CMK (cell line): ENCODE measurements around the gene MPRIP.
"Not testable (repeated sequence)": the region's sequence is repeated elsewhere in the genome, so short reads cannot be mapped to it uniquely, and the experiment has no call there.

ENCODE experiments used
- DNase-seq: peaks from one replicate; pipeline ENCODE4 v3.0.0-alpha.2; 2010; ENCODE audit warnings: low read depth

MPRIP gene

GRCh38 chr17:17011043-17011907 lies 31.0 kb upstream of the MPRIP start:
- DNase-seq = not testable (repeated sequence)

GRCh38 chr17:17013828-17014747 lies 28.2 kb upstream of the MPRIP start:
- DNase-seq = not testable (repeated sequence)

- not testable (repeated sequence) for DNase-seq
Measured at GRCh38 chr17:17014748-17015124, 27.5 kb upstream of the MPRIP start.

DNA sequence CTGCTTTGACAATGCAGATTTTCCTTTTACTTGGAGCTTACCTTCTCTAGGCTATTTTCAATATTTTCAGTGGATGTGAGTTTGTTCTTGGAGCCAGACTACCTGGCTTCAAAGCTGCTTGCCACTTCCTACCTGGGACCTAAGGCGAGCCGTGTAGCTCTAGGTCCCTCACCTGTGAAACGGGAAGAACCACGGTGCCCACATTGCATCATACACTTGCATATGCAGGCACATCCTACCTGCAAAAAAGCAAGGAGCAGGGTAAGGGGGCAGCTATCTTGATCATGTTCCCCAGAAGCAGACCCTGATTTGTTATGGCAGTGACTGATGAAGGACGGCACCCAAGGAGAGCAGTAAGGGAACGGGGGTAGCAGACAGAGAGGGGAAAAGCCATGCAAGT lies 27.0 kb upstream of the MPRIP start:
- DNase-seq = no peak

DNA sequence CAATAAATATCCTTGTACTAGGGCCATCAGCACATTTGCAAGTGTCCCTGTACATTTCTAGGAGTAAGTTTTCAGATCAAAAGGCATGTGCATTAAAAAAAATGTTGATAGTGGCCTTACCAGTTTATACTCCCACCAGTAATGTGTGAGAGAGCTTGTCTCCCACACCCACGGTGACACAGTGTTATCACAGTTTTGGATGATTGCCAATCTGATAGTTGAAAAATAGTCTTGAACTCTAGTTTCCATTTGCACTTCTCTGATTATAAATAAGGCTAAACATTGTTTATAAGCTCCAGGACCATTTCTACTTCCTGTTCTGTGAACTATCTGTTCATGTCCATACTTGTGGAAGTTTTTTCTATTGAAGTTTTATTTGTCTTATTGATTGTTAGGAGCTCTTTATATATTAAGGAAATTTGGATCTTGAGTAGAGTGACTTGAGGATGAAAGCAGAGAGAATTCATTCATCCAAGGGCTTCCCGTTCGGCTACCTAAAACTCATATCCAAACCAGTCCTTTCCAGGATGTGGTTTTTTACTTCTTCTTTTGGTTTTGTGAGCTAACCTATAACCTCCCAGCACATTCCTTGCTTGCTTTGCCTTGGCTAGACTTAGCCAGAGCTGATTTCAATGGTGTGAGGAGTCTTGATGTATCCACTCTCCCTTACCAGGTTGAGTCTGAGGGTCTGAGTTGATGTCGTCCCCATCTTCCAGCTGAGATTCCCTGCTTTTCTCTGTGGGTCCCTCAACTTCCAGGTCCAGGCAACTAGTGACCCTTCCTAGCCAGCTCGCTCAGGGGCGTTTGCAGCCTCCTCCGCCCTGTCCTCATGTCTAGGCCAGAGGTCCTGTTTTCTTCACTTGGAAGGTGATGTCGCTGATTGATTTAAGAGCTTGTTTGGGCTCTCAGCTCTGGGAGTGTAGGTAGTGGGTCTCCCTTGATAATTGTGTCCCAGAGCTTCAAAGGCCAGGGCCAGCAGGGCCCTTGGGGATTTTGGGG lies 25.8 kb upstream of the MPRIP start:
- not testable (repeated sequence) for DNase-seq

DNA sequence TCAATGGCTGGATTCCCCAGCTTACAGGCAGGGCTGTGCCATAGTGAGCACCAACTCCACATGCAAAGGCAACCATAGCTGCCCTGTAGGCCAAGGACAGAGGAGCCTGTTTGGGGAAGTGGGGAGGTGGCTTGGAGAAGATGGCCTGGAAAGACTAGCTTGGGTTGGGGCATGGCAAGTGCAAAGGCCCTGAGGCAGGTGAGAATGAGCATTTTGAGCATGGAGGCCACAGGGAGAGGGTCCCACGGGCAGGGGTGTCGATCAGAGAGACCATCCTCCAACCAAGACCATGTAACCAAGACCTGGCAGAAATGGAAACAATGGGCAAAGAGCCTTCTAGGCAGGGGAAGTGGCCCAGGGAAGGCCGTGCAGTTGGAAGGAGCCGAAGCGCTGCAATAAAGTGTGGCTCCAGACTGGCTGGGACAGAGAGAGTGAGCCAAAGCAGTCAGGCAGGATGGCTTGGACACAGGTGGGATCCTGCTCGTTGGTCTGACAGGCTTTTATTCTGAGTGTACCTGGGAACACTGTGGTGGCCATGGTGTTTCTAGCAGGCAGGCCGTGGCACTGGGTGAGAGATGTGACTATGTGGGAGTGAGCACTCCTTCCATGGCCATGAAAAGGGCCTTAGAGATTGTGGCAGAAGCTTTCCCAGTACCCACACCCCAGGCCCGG lies 24.8 kb upstream of the MPRIP start:
- no peak for DNase-seq

DNA sequence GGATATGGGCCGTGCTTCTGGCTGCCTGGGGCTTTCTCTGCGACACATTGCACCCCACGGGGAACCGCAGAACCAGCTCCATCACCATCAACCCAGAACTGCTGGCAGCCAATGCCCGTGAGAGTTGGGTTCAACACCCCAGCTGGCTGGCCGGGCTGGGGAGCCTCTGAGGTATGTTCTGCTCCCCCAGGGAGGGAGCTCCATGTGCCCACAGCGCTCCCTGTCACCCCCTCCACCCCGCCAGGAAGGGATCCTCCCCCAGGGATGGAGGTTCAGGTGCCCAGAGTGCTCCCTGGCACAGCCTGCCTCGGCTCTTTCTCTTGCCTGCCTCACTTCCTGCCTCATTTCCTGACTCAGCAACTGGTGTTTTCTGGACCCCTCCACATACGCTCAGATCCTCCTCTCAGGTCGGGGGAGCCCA lies 24.2 kb upstream of the MPRIP start:
- no peak for DNase-seq

- no peak for DNase-seq
Measured at GRCh38 chr17:17018612-17019429, 23.4 kb upstream of the MPRIP start.

GRCh38 chr17:17019430-17019762 lies 22.9 kb upstream of the MPRIP start:
- no peak for DNase-seq

DNA sequence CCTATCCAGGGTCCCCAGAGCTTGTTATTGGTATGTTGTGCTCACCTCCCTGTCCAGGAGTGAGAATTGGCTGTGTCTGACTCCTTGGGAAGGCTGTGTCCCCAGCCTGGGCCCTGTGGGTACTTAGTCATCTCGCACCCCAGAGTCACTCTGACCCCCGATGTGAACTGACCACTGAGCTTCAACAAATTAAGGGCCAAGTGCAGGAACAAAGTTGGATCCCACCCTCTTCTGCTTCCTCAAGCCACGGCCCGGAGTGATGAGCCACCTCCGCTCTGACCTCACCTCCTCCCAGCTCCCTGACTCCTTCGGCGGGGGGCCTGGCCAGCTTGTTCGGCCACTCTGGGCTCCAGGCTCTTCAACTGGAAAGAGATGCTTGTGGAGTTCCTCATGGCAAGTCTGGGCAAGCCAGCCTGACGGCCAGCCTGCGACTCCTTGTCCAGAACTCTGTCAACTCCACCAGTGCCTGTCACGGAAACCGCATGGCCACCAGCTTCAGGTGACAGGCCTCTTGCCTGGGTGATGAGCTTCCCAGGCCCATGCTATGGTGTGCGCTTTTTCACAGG lies 22.3 kb upstream of the MPRIP start:
- no peak for DNase-seq

DNA sequence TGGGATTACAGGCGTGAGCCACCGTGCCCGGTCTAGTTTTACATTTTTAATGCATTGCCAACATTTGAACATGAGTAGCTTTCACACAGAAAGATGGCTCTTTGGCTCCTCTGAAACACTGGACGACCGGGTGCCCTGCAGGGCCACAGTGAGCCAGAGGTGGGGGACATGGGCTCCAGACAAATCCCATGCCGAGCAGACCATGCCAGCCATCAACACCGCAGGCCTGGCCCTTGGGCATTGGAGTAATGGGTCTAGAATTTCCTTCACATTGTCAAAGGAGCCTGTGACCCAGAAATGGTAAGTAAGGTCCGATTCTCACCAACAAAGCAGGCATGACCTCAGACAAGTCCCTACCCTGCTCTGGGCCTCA lies 21.4 kb upstream of the MPRIP start:
- DNase-seq = no peak

DNA sequence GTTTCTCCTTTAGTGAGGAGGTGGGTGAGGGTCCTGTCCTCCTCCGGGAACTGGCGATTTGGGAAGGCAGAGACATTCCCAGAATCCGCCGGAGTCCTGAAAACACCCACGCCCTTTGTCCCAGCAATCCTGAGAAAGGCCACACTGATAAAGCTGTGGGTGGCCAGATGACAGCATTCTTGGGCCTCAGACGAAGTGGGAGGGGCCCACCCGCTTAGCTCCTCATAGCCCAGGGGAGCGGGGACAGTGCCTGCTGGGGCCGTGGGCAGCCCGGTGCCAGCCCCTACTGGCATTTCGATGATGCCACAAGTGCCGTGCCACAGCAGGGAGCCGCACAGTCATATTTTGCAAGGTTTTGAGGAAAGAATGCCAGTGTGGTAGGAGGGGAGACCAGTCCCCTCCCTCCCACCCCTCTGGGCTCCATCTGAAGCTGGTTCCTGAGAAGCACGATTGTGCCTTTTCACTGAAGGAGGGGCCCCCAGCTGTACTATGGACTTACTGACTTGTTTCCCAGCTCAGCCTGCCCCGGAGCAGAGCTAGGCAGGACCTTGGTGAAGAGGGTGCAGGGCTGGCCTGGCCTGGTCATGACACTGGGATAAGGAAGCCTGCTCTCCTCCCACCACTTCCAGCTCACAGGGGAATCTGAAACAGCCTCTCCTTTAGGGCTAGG lies 20.9 kb upstream of the MPRIP start:
- no peak for DNase-seq

- DNase-seq = no peak
Measured at GRCh38 chr17:17022011-17022410, 20.2 kb upstream of the MPRIP start.

GRCh38 chr17:17022456-17022855 lies 19.8 kb upstream of the MPRIP start:
- no peak for DNase-seq

- DNase-seq = no peak
Measured at GRCh38 chr17:17024778-17025300, 17.4 kb upstream of the MPRIP start.

DNA sequence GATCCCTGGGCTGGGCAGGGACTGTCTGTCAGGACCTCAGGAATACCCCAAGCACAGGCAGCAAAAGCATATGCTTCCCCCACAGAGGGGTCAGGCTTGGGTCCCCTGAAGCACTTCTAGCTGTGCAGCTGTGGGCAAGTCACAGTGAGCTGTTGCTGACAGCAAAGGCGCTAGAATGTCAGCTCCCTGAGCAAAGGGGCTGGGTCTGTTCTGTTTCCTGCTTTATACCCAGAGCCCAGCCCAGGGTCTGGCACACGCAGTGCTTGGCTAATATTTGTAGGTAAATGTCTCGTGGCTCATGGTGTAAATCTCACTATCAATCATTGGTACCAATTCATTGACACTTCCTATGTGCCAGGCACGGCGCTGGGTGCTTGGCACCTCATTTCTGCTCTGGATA lies 16.6 kb upstream of the MPRIP start:
- DNase-seq = no peak

GRCh38 chr17:17026163-17026562 lies 16.1 kb upstream of the MPRIP start:
- no peak for DNase-seq

DNA sequence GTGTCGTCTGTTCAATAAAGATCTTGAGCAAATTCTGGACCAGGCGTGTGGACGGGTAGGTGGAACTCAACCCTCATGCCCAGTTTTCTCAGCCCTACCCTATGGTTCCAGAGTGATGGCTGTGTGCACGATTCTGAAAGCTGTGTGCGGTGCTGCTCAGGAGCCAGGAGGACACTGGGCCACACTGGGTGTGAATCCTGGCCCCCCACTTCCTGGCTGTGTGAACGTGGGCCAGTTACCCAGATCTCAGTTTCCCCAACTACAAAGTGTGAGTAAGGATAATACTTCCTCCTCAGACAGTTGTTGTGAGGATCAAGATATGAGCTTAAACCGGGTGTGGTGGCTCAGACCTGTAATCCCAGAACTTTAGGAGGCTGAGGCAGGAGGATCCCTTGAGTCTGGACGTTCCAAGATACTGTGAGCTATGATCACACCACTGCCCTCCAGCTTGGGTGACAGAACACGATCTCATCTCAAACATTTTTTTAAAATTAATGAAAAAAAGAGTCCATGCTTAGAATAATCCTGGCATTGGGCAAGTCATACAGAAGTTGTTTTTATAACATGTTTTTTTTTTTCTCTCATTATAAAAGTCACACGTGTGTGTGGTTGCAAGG lies 14.7 kb upstream of the MPRIP start:
- no peak for DNase-seq
